ENCODE results near the gene OR10H1.
"Not testable (repeated sequence)": the region's sequence is repeated elsewhere in the genome, so short reads cannot be mapped to it uniquely, and the experiment has no call there.

Gene OR10H1

DNA sequence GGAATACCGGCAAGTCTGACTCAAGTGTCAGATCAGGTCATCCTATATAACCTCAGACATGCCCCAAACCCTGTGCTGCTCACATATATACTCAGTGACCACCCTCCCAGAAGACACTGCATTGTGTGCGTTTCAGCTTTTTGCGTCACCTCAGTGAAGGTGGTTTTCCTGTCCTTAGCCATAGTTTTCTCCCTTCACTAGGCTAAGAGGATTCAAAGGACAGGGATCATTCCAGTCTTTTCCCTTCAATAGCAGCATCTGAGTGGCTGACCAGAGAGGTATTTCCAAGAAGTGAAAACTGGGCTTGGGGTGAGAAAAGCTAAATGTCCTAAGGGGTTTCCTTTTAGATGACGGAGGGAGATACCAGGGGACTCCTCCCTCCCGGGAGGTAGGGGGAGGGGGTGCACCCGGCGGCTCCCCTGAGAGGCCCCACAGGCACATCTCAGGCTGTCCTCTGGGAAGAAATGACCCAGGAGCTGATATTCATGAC lies 12.7 kb upstream of the OR10H1 start:
- no peak for DNase-seq

GRCh38 chr19:15825753-15826152 lies 10.3 kb upstream of the OR10H1 start:
- no peak for DNase-seq

- DNase-seq = no peak
Observed at GRCh38 chr19:15820646-15821045, 5.2 kb upstream of the OR10H1 start.

- DNase-seq = no peak
Observed at GRCh38 chr19:15813916-15814315, 1.5 kb downstream of the OR10H1 start.

GRCh38 chr19:15812060-15812722 lies 3.3 kb downstream of the OR10H1 start:
- DNase-seq = no peak

DNA sequence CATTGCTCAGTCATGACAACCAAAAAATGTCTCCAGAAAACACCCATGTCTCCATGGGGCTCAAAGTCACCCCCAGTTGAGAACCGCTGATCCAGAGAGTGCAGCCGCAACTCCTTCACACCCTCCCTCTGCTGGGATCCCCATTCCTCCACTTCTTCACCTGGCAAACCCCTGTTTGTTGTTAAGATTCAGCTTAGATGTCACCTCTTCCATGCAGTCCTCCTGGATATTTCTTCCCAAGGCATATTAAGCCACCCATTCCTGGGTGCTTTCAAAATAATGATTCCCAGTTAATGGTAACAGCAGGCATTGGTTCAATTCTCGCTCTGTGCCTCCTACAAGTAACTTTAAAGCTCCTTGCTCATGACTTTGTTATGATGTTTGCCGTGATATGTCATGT lies 4.0 kb downstream of the OR10H1 start:
- DNase-seq = no peak

DNA sequence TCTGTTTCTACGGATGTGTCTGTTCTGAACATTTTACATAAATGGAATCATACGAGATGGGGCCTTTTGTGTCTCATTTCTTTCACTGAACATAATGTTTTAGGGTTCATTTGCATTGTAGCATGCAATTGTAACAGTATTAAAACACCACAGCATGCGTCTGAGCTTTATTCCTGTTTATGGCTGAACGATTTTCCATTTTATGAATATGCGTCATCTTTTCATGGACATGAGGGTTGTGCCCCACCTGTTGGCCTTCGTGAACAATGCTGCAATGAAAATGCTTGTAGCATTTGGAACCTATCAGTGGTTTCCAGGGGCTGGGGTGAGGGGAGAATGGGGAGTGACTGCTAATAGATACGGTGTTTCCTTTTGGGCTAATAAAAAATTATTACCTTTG lies 5.1 kb downstream of the OR10H1 start:
- DNase-seq = no peak

GRCh38 chr19:15794279-15794678 lies 21.2 kb downstream of the OR10H1 start:
- not testable (repeated sequence) for DNase-seq

DNA sequence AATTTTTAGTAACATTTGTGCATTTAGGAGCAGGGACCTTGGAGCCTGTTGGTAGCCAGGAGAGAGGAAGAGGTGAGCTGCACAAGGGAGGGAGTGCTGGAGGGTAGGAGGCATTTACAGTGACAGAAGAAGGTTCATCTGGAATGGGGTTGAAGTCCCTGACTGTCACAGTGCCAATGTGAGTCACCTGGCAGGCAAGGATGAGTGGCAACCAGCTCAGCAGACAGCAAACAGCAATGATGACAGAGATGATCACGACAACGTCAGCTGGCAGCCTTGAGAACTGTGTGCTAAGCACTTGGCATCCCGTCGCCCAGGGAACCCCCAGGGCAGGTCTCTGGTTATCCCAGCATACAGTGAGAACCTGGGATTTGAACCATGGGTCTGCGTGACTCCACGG lies 25.4 kb downstream of the OR10H1 start:
- DNase-seq = no peak

GRCh38 chr19:15788594-15789270 lies 26.7 kb downstream of the OR10H1 start:
- DNase-seq = no peak

DNA sequence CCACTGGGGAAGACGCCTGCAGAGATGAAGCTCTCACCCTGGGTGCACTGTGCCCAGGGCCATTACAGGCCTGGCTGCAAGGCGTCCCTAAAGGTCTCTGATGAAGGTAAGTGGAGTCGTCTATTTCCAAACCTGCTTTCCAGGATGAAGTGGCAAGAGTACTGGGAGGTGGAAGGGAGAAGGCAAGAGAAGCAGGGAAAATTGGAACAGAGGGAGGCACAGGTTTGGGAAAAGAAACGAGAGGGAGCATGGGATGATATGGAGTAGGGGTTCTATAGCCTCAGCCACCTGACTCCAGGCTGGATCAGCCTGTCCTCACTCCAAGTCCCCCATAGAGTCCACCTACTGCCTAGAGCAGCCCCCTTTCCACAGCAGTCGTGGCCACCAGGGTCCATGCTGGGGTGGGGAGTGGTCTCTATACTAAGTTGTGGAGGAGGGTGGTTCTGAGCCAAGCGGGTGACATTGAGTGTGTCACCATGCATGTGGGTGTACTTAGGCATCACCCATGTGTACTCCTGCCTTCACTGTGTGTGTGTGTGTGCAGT lies 27.8 kb downstream of the OR10H1 start, which contains the start of gene OR10H5:
TSS of gene OR10H5 (plus strand) at position 51 of the 545 bp plus-strand sequence. CDS start 6,388 bp downstream, outside the sequence.
- DNase-seq = no peak

- DNase-seq = not testable (repeated sequence)
Observed at GRCh38 chr19:15782896-15783295, 32.6 kb downstream of the OR10H1 start.

- DNase-seq = no peak
Observed at GRCh38 chr19:15782211-15782610, 33.3 kb downstream of the OR10H1 start.

DNA sequence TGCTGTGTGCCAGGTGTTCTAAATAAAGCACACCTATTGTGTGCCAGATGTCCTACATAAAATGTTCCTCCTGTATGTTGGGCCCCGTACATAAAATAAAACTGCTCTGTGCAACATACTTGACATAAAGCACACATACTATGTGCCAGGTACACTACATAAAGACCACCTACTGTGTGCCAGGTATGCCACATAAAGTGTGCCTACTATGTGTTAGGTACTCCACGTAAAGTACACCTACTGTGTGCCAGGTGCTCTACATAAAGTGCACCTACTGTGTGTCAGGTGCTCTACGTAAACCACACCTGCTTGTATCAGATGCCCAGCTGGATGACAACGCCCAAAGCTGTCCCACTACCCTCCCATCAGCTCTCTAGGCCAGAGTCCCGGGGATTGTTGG lies 33.8 kb downstream of the OR10H1 start:
- DNase-seq = no peak

DNA sequence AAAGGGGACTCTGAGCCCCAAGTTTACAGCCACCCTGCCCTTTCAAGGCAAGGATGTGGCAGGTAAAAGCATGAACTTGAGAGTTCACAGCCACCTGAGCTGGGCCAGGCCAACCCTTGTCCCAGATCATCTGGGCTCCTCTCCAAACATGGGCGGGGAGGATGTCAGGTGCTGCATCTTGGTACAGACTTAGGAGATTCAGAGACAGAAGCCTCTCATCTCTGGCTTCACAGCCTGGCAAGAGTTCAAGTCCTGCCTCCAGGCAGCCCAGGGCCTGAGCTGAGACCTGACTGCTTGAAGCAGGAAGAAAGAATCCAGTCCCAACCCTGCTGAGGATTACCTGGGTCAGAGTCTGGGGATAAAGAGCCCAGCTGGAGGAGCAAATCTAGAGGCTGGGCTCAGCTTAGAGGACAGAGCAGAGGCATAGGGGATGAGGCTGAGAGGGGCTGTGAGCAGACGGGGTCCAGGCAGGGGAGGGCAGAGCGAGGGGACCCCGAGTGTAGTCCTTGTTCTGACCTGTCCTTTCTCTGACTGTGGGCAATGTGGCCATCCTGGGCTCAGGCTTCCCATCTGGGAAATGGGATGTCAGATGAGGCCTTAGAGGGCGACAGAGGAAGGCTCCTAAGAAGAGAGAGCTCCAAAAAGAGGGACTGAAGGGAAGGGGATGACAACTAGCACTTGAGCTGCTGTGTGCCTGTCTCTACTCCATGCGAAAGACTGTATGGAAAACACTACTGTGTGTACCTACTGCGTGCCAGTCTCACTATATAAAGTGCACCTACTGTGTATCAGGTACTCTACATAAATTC lies 34.6 kb downstream of the OR10H1 start:
- DNase-seq = no peak

DNA sequence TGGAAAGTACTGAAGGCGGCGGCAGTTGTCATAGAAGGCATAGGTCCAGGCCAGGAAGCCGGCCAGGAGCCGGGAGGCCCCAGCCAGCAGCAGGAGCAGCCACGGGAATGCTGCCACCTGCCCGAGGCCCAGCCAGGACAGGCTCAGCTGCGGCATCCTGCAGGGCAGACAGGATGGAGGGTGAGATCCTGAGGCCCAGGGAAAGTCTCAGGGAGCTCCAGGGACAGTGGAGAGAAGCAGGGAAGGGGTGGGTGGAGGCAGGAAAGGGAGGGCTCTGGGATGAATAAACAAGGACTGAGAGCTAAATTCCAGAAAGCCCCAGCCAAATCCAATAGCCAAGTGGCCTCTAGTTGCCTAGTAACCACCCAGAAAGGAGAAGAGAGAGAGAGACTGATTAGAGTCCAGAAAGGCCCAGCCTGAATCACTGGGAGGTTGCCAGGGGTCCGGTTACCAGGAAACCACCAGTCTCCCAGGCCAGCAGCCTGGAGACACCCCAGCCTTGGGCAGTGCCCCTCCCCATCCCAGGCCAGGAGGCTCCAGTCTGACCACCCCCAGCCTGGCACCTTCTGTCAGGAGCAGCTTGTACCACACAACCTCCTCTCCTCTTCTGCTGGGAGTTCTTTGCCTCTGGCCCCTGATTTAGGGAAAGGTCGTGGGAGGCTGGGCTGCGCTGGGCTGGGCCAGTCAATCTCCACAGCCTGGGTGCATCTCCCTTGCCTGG lies 35.5 kb downstream of the OR10H1 start:
- no peak for DNase-seq

DNA sequence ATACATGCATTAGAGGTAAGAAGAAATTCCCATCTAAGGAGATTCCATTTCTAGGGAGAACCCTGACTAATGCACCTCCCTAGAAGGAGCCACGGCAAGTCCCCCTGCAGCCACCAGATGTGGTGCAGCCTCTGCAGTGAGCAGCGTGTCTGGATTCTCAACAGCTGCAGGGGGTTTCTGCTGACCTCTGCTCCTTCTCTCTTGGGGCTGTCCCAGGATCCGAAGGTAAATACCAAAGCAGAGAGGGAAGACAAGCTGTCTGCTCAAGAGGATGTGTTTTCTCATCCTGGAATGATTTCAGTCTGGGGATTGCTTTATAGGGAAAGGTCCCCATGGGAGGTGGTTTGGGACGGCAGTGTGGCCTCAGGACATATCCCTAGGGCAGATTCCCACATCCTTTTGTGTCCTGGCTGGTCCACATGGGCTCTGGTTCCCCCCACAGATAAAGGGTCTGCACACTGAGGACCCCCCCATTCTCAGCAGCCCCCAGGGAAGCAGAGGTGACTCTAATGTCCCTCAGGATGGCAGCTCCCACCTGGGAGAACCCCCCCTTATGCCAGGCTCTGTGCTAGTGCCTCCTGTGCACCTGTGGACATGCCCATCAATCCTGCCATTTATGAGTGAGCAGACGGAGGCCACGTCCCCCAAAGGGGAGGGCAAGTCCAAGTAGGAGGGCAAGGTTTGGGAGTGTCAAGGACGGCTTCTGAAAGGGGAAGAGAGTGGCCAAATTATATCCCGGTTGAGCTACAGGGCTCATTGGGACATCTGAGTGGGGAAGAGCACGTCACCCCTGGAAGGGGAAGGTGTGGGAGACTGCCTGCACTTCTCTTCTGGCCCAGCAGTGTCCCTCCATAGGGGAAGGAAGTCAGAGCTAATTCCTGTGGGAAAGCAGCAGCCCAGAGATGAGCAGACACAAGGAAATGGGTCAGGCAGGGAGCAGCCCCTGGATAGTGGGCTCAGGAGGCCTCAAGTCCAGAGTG lies 38.2 kb downstream of the OR10H1 start:
- no peak for DNase-seq

DNA sequence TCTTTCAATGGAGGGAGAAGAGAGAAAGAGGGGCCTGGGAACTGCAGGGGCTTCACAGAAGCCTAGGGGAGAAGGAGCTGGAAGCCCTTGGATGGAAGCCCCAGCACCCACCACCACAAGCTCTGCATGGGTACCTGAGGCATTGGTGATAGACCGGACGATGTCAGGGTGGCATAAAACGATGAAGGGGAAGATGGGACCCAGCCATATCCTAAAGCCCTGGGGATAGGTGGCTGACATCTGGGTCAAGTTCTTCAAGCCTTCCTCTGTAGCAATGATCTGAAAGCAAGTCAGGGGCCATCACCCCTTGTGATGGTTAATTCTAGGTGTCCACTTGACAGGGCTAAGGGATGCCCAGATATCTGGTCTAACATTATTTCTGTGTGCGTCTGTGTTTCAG lies 39.2 kb downstream of the OR10H1 start:
- no peak for DNase-seq

DNA sequence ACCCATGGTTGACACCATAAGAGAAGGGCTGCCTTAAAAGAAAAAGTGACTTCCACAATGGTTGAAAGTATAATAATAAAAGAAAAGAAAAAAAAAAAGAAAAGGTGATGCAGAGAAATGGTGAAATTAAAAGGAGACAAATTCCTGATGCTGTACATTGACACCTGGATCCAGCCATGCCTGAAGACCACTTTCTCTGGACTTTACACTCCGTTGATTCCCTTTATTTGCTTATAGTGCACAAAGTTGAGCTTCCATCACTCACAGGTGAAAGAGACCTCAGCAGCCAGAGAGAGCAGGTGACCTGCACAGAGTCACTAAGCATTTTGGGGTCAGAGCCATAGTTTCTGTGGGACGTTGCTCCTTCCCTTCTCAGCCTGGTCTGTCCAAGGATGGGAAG lies 40.2 kb downstream of the OR10H1 start:
- DNase-seq = no peak

DNA sequence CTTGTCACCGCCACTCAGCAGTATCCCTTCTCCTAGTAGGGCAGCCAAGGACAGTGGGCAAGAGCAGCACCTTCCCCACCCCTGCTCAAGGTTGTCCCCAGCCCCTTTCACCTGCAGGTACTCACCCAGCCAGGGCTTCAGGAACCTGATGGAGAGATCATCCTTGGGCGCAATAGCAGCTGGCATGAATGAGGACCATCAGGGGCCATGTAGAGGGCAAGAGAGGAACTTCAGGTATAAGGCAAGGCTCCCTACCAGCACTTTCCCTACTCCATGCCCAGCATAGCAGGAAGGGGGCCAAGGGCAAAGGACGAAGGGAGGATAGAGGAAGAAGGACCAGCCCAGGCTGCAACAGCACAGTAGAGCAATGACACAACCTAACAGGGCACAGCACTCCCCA lies 41.3 kb downstream of the OR10H1 start:
- DNase-seq = not testable (repeated sequence)

DNA sequence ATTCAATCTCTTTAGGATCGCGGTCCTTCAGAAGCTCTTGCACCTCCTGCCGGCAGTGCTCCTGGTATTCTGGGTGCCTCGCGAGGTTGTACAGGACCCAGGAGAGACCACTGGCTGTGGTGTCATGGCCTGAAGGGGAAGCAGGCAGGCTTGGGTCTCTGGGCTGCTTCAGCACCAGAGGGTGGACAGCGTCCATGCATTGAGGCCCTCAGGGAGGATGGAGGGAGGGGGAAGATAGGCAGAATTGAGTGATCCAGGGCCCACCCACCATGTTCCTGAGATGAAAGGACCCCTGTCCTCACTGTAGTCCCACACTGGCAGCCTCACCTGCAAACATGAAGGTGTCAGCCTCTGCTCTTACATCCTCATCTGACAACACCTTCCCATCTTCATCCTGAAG lies 45.9 kb downstream of the OR10H1 start:
- no peak for DNase-seq
